Fibroblast of mammary gland (primary cell): ENCODE measurements around the gene NOVA2.

ENCODE experiments used
- DNase-seq: peaks from one replicate; pipeline ENCODE4 v3.0.0-alpha.2; 2010; ENCODE audit warnings: low read depth
- H3K4me3 ChIP-seq: 2 replicates; pipeline ENCODE4 v1.5.1; 2011; ENCODE audit warnings: low read depth, mild to moderate bottlenecking, low read length, moderate library complexity; ENCODE audit not compliant: control insufficient read depth
- CTCF ChIP-seq: conservative IDR thresholded peaks from 2 replicates; pipeline ENCODE4 v1.5.1; 2011; ENCODE audit warnings: low read depth, low read length, inconsistent platforms; ENCODE audit not compliant: control insufficient read depth, insufficient read depth

NOVA2 gene

DNA sequence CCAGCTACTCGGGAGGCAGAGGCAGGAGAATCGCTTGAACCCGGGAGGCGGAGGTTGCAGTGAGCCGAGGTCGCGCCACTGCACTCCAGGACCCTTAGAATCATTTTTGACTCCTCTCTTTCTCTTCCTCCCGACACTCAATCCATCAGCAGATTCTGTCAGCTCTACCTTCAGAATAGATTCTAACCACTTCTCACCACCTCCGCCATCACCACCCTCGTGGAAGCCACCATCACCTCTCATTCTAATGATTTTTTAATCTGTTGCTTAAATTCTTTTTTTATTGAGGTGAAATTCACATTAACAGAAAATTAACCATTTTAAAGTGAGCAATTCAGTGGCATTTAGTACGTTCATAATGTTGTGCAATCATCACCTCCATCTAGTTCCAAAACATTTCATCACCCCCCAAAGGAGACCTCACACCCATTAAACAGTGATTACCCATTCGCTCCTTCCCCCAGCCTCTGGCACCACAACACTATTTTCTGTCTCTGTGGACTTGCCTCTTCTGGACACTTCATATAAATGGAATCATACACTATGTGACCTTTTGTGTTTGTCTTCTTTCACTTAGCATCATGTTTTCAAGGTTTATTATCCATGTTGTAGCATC is 16.6 kb upstream of the NOVA2 start:
- no peak overlapping the region for H3K4me3 ChIP-seq
- TF ChIP-seq CTCF = no peak
- peak; percentile 40 for DNase-seq

DNA sequence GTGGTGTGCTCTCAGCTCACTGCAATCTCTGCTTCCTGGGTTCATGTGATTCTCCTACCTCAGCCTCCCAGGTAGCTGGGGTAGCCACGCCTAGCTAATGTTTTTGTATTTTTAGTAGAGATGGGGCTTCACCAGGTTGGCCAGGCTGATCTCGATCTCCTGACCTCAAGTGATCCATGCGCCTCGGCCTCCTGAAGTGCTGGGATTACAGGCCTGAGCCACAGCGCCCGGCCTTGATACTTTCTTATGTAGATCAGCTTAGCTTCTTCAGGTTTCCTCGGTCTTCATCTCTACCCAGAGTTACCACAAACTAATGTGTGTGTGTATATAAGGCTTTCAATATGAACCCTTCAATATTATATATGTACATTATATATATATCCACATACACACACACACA is 11.7 kb upstream of the NOVA2 start:
- no peak overlapping the region for H3K4me3 ChIP-seq
- no peak for DNase-seq
- TF ChIP-seq CTCF = no peak

GRCh38 chr19:45981350-45981749 is 7.7 kb upstream of the NOVA2 start:
- no peak for TF ChIP-seq CTCF
- no peak for DNase-seq
- no peak overlapping the region for H3K4me3 ChIP-seq

GRCh38 chr19:45978156-45978555 is 4.5 kb upstream of the NOVA2 start:
- no peak overlapping the region for H3K4me3 ChIP-seq
- no peak for TF ChIP-seq CTCF
- no peak for DNase-seq

DNA sequence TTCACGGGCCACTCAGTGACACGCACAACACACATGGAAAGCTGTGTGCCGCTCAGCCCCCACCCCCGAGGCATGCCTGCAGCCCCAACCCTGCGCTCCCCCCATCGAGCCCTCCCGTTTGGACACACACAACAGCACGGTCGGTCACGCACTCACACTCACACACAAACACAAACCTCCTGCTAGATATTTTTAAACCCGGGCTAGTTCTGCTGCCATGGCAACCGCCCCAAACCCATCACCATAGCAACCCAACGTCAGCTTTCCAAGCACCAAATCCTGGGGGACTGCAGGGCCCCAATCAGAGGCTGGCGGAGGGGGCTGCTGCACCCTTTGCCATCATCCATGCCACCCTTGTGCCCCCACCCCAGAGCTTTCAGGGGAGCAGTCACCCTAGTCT is 2.5 kb upstream of the NOVA2 start:
- no peak for DNase-seq
- H3K4me3 ChIP-seq = no peak overlapping the region
- no peak for TF ChIP-seq CTCF

- DNase-seq = no peak
- no peak for TF ChIP-seq CTCF
- H3K4me3 ChIP-seq = no peak overlapping the region
Observed at GRCh38 chr19:45975306-45976070, 1.8 kb upstream of the NOVA2 start.
